Loucy (cell line): ENCODE measurements around the gene ENTPD6.

Experiments used
- EZH2phosphoT487 ChIP-seq: fragments of 200-600 bp; IDR thresholded peaks from 2 replicates; pipeline ENCODE4 v1.6.1; 2018; ENCODE audit warnings: antibody characterized with exemption, mild to moderate bottlenecking, moderate library complexity, borderline replicate concordance
- TF ChIP-seq, protein P1 (sequence below): fragments of 200-600 bp; sonication (generic); conservative IDR thresholded peaks from 2 replicates; pipeline ENCODE4 v1.5.1; 2014; ENCODE audit warnings: mild to moderate bottlenecking, antibody characterized with exemption, low read length

DNA sequence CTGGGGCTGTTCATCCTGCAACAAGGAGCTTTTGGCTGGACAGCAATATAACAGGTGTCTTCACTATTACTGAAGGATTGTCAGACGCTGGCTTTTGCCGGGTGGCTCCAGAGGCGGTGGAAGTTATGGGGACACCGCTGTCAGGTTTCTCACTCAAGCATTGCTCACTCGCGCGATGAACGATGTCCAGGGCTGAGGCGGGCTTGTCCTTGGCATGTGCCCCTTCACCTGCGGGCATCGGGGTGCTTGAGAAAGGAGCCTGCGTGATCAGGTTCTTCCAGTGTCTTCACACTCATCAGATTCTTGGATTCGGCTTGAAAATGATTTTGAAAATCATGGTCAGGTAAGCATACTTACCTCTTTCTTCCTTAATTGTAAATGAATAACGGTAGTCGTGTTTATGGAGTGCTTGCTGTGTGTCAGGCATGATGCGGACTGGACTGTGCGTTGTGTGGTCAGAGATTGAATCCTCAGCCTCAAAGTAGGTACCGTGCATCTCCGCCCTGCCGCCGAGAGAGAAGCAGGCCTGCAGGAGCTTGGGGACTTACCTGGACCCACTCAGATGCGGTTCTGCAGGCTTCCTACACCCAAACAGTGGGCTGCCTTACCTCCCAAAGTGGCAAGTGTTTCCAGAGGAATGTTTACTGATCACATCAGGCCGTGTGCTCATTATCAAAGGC is 34.1 kb downstream of the ENTPD6 start:
- TF ChIP-seq, protein P1, sequence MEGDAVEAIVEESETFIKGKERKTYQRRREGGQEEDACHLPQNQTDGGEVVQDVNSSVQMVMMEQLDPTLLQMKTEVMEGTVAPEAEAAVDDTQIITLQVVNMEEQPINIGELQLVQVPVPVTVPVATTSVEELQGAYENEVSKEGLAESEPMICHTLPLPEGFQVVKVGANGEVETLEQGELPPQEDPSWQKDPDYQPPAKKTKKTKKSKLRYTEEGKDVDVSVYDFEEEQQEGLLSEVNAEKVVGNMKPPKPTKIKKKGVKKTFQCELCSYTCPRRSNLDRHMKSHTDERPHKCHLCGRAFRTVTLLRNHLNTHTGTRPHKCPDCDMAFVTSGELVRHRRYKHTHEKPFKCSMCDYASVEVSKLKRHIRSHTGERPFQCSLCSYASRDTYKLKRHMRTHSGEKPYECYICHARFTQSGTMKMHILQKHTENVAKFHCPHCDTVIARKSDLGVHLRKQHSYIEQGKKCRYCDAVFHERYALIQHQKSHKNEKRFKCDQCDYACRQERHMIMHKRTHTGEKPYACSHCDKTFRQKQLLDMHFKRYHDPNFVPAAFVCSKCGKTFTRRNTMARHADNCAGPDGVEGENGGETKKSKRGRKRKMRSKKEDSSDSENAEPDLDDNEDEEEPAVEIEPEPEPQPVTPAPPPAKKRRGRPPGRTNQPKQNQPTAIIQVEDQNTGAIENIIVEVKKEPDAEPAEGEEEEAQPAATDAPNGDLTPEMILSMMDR, result no peak
- TF ChIP-seq EZH2phosphoT487, result no peak
